Adrenal gland (tissue), 5 donors: ENCODE results near the gene C8G.

ENCODE experiments used
- POLR2A ChIP-seq, 2 donors: fragments of 450-650 bp; IDR thresholded peaks; one replicate each; pipeline ENCODE4 v1.6.1; 2017; ENCODE audit warnings: antibody characterized with exemption in 2 of 2, mild to moderate bottlenecking in 2 of 2, moderate library complexity in 1 of 2
- TF ChIP-seq, protein P1 (sequence below), 6 experiments: fragments of 450-650 bp in 4 of 6; fragments of 200-600 bp in 2 of 6; sonication (generic) in 1 of 6; IDR thresholded peaks; 1 replicate in 5 of 6; 2 replicates in 1 of 6; pipeline versions ENCODE4 v1.5.1 to v1.8.0; 2016 to 2021; ENCODE audit warnings: antibody characterized with exemption in 6 of 6, mild to moderate bottlenecking in 2 of 6, moderate library complexity in 1 of 6
- donor health status: DM: no; HTN: no; CAD: no.

DNA sequence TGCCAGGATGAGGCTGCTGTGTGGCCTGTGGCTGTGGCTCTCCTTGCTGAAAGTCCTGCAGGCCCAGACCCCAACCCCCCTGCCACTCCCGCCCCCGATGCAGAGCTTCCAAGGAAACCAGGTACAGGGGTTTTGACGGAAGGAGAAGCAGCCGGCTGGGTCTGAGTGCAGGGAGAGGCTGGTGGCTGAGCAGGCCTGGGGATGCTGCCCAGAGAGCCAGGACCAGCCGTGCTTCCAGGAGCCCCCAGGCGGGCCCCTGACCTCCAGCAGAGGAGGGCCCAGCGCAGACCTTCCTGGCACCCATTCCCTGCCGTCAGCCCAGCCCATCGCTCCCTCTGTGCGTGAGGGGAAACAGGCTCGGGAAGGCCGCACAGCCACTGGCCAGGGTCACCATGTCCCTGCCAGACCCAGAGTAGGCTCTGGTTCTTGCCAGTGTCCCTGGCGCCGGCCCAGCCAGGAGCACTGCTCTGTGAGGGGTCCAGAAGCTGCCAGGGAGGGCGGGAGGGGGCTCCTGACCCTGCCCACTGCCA, 7.3 kb downstream of the C8G start:
- TF ChIP-seq, protein P1, sequence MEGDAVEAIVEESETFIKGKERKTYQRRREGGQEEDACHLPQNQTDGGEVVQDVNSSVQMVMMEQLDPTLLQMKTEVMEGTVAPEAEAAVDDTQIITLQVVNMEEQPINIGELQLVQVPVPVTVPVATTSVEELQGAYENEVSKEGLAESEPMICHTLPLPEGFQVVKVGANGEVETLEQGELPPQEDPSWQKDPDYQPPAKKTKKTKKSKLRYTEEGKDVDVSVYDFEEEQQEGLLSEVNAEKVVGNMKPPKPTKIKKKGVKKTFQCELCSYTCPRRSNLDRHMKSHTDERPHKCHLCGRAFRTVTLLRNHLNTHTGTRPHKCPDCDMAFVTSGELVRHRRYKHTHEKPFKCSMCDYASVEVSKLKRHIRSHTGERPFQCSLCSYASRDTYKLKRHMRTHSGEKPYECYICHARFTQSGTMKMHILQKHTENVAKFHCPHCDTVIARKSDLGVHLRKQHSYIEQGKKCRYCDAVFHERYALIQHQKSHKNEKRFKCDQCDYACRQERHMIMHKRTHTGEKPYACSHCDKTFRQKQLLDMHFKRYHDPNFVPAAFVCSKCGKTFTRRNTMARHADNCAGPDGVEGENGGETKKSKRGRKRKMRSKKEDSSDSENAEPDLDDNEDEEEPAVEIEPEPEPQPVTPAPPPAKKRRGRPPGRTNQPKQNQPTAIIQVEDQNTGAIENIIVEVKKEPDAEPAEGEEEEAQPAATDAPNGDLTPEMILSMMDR (IDR thresholded peaks at IDR 0.05), result no peak
- TF ChIP-seq POLR2A (IDR thresholded peaks at IDR 0.05), result no peak
